Measurements from ENCODE around the gene AP2A2. TPM values are rescaled to one million over a fixed set of nuclear protein-coding genes. Genes with fewer than 3 reads are reported as not detected.

AP2A2 gene
- total RNA-seq, 2 donors from 2014 or later, result 79.4 to 97.7 TPM

DNA sequence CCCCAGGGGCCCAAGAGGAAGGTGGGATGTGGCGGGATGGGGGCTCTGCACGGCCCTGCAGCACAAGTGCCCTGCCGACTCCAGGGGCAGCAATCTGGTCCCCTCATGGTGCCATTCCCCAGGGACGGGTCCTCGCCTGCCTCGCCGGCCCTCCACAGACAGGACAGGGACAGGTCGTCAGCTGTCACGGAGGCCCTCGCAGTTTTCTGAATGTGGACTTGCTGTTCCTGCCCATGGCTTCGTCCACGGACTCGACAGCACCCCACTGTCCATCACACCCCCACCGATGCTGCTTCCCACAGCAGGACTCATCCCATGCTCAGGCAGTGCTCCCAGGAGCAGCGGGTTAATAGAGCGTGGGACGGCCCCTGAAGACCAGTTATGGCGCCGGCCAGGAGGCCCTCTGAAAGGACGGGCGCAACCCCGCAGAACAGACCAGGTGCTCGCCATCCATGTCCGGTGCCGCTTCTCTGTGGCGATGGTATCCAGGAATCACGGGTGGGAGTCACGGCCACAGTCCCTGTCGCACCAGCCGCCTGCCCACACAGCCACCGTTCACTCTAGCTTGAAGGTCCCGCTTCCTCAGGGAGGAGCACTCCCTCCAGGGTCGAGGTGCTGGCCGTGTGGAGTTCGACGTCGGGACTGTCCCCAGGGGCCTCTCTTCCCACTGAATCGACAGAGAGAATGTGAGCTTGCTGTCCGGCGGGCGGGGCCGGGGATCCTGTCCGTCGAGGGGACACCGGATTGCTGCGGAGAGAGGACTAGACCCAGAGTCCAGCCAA lies 130.5 kb downstream of the AP2A2 start:
- H3K27me3 Mint-ChIP-seq (ENCODE audit: insufficient read depth), result no peaks in the 10 kb centered on the region
- no peaks in the 10 kb centered on the region for H3K4me1 Mint-ChIP-seq
- H3K9ac ChIP-seq (ENCODE audit: extremely low read depth, low read length, poor library complexity, severe bottlenecking), result no peak overlapping the region
- no peak overlapping the region for H3K4me3 ChIP-seq (ENCODE audit: low read length)
- H3K27ac ChIP-seq (ENCODE audit: low read depth, low read length), result no peak overlapping the region
- TF ChIP-seq, protein P1, sequence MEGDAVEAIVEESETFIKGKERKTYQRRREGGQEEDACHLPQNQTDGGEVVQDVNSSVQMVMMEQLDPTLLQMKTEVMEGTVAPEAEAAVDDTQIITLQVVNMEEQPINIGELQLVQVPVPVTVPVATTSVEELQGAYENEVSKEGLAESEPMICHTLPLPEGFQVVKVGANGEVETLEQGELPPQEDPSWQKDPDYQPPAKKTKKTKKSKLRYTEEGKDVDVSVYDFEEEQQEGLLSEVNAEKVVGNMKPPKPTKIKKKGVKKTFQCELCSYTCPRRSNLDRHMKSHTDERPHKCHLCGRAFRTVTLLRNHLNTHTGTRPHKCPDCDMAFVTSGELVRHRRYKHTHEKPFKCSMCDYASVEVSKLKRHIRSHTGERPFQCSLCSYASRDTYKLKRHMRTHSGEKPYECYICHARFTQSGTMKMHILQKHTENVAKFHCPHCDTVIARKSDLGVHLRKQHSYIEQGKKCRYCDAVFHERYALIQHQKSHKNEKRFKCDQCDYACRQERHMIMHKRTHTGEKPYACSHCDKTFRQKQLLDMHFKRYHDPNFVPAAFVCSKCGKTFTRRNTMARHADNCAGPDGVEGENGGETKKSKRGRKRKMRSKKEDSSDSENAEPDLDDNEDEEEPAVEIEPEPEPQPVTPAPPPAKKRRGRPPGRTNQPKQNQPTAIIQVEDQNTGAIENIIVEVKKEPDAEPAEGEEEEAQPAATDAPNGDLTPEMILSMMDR (conservative IDR thresholded peaks at IDR 0.05), result no peak
- H3K36me3 ChIP-seq (ENCODE audit: control insufficient read depth, insufficient read depth, low read length), result no peaks in the 10 kb centered on the region
- DNase-seq, result peak; percentile 38
- no peak overlapping the region for H3K27ac Mint-ChIP-seq
- H3K9me3 ChIP-seq (ENCODE audit: control insufficient read depth, low read length), result no peaks in the 10 kb centered on the region
- H3K4me3 Mint-ChIP-seq, result no peak overlapping the region
- 88 to 90% methylated on average over 31 to 46 of the region's 46 CpGs for WGBS, 2 experiments (ENCODE audit: insufficient coverage in 1 of 2, insufficient read length in 1 of 2)
- H3K4me1 ChIP-seq (ENCODE audit: control insufficient read depth, insufficient read depth, low read length), result no peaks in the 10 kb centered on the region
- H3K36me3 Mint-ChIP-seq (ENCODE audit: low read depth), result no peaks in the 10 kb centered on the region
- H3K9me3 Mint-ChIP-seq, result no peaks in the 10 kb centered on the region
- no peaks in the 10 kb centered on the region for H3K27me3 ChIP-seq (ENCODE audit: control insufficient read depth, insufficient read depth, low read length, poor library complexity, severe bottlenecking)

DNA sequence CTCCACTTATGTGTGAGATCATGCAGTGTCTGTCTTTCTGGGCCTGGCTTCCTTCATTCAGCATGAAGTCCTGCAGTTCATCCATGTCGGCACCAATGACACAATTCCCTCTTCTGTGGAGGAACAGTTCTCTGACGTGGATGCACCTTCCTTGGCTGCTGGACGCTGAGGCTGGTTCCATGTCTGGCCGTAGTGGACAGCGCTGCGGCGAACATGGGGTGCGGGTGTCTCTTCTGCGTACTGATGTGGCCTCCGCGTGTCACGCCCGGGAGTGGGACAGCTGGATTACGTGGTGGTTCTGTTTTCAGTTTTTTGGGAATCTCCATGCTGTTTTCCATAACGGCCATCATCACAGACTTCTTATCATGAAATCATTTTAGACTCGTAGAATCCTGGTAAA lies 132.1 kb downstream of the AP2A2 start:
- Mint-ChIP-seq H3K9me3 (peaks cover 10% of the 10 kb centered on the region), H3K36me3 (ENCODE audit: low read depth) (no peaks in the 10 kb centered on the region), H3K27me3 (ENCODE audit: insufficient read depth) (no peaks in the 10 kb centered on the region), H3K4me1 (no peaks in the 10 kb centered on the region), H3K27ac (no peak overlapping the region), H3K4me3 (no peak overlapping the region)
- H3K27me3 ChIP-seq (ENCODE audit: control insufficient read depth, insufficient read depth, low read length, poor library complexity, severe bottlenecking), result no peaks in the 10 kb centered on the region
- H3K4me3 ChIP-seq (ENCODE audit: low read length), result no peak overlapping the region
- no peaks in the 10 kb centered on the region for H3K4me1 ChIP-seq (ENCODE audit: control insufficient read depth, insufficient read depth, low read length)
- TF ChIP-seq, protein P1 (conservative IDR thresholded peaks at IDR 0.05), result no peak
- H3K9me3 ChIP-seq (ENCODE audit: control insufficient read depth, low read length), result peaks cover 5% of the 10 kb centered on the region
- WGBS, 2 experiments (ENCODE audit: insufficient coverage in 1 of 2, insufficient read length in 1 of 2), result 92 to 99% methylated on average over 13 to 15 of the region's 16 CpGs
- DNase-seq, result no peak
- H3K27ac ChIP-seq (ENCODE audit: low read depth, low read length), result no peak overlapping the region
- H3K9ac ChIP-seq (ENCODE audit: extremely low read depth, low read length, poor library complexity, severe bottlenecking), result no peak overlapping the region
- no peaks in the 10 kb centered on the region for H3K36me3 ChIP-seq (ENCODE audit: control insufficient read depth, insufficient read depth, low read length)

DNA sequence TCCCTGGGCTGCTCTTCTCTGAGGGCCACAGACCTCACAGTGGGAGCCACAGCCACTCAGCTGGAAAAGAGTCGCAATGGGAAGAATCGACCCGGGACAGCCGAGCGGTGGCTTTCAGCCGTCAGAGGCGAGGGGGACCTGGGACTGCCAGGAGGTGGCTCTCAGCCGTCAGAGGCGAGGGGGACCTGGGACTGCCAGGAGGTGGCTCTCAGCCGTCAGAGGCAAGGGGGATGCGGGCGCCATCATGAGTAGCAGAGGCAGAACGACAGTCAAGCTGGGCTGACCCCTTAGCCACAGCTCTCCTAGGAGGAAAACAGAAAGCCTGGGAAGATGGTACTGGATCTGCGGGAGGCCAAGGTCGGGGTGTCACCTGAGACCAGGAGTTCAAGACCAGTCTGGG lies 134.1 kb downstream of the AP2A2 start:
- H3K4me1 ChIP-seq (ENCODE audit: control insufficient read depth, insufficient read depth, low read length), result no peaks in the 10 kb centered on the region
- Mint-ChIP-seq H3K4me1 (no peaks in the 10 kb centered on the region), H3K9me3 (peaks cover 11% of the 10 kb centered on the region), H3K4me3 (no peak overlapping the region), H3K27ac (no peak overlapping the region), H3K27me3 (ENCODE audit: insufficient read depth) (no peaks in the 10 kb centered on the region), H3K36me3 (ENCODE audit: low read depth) (no peaks in the 10 kb centered on the region)
- peaks cover 5% of the 10 kb centered on the region for H3K9me3 ChIP-seq (ENCODE audit: control insufficient read depth, low read length)
- TF ChIP-seq, protein P1 (conservative IDR thresholded peaks at IDR 0.05), result peak; percentile 42
- no peaks in the 10 kb centered on the region for H3K27me3 ChIP-seq (ENCODE audit: control insufficient read depth, insufficient read depth, low read length, poor library complexity, severe bottlenecking)
- no peak for DNase-seq
- no peak overlapping the region for H3K27ac ChIP-seq (ENCODE audit: low read depth, low read length)
- H3K9ac ChIP-seq (ENCODE audit: extremely low read depth, low read length, poor library complexity, severe bottlenecking), result no peak overlapping the region
- H3K4me3 ChIP-seq (ENCODE audit: low read length), result no peak overlapping the region
- H3K36me3 ChIP-seq (ENCODE audit: control insufficient read depth, insufficient read depth, low read length), result no peaks in the 10 kb centered on the region
- WGBS, 2 experiments (ENCODE audit: insufficient coverage in 1 of 2, insufficient read length in 1 of 2), result 81 to 83% methylated on average over 9 to 15 of the region's 15 CpGs
